GM21786 (cell line): ENCODE measurements around the gene ZNF652.
"Not testable (repeated sequence)": the region's sequence is repeated elsewhere in the genome, so short reads cannot be mapped to it uniquely, and the experiment has no call there.

Experiments used
- ATAC-seq: cut with Tn5 transposase; IDR thresholded peaks from one replicate; pipeline ENCODE4 v1.9.1; 2021; ENCODE audit not compliant: unreplicated experiment

Gene ZNF652

DNA sequence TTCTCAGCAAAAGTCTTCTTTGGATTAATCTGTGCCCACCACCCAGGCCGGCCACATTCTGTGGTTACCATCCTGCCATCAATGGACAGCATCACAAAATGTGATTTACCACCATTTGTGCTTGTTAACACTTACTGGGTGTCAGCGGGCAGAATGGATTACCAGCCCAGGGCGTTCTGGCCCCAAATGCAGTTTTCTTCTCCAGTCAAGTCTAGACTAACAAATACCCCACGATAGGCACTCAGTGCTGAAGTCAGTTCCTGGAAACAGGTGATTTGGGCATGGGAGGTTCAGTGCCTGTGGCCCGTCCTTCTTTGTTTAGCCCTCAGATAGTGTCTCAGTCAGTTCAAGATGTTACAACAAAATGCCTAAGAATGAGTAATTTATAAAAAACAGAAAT, 92.7 kb downstream of the ZNF652 start:
- ATAC-seq = no peak

DNA sequence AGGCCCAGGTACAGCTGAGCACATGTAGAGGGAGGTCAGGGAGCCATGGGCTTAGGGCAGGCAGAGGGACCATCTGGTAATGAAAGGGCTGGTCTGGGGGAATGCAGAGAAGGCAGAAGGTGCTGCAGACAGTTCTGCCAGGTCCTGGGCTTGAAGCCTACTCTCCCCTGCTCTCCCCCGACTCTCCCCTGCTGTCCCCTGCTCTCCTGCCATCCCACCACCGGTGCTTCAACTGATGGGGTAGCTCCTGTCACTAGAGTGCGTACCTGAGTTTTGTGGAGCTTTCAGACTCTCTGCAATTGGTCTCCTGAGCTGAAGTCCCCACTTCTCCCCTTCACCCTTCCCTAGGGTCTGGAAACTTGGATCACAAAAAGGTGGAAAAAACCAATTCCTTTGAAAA, 94.1 kb downstream of the ZNF652 start:
- ATAC-seq = no peak

DNA sequence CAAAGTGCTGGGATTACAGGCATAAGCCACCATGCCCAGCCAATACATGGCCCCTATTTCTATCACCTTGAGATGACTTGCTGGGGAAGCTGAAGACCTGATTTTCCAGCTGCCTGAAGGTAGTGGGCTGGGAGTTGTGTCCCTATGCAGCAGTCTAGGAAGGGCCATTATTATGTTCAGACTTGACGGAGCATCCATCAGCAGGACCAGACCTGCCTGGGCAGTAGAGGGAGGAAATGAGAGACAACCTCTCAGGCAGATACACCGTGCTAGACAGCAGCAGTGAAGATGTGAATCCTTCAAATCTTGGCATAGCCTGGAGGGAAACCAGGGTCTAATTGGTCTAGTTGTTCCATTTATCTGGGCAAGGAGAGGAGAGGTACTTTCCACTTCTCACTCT, 95.8 kb downstream of the ZNF652 start:
- no peak for ATAC-seq

DNA sequence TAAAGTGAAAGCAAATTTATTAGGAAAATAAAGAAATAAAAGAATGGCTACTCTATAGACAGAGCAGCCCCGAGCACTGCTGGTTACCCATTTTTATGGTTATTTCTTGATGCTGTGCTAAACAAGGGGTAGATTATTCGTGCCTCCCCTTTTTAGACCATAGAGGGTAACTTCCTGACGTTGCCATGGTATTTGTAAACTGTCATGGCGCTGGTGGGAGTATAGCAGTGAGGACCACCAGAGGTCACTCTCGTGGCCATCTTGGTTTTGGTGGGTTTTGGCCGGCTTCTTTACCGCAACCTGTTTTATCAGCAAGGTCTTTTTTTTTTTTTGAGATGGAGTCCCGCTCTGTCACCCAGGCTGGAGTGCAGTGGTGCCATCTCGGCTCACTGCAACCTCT, 100.5 kb downstream of the ZNF652 start:
- ATAC-seq = not testable (repeated sequence)

DNA sequence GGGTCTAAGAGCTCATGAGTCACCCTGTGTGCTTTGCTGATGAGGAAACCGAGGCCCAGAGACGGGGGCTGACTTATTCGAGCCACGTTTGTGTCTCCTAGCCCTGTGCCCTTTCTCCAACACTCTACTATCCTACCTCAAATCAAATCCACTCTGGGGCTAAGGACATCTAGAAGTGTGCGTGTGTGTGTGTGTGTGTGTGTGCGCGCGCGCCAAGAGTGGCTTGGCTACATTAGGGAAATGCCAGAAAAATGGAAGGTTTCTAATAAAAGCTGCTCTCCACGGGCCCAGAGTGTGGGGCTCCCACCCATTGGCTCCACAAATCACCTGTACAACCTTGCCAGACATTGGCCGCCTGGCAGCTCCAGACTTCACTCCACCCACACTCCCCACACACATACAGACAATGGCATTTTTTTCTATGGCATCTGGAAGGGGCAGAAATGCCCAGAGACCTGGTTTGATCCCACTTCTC, 101.2 kb downstream of the ZNF652 start:
- ATAC-seq = no peak

DNA sequence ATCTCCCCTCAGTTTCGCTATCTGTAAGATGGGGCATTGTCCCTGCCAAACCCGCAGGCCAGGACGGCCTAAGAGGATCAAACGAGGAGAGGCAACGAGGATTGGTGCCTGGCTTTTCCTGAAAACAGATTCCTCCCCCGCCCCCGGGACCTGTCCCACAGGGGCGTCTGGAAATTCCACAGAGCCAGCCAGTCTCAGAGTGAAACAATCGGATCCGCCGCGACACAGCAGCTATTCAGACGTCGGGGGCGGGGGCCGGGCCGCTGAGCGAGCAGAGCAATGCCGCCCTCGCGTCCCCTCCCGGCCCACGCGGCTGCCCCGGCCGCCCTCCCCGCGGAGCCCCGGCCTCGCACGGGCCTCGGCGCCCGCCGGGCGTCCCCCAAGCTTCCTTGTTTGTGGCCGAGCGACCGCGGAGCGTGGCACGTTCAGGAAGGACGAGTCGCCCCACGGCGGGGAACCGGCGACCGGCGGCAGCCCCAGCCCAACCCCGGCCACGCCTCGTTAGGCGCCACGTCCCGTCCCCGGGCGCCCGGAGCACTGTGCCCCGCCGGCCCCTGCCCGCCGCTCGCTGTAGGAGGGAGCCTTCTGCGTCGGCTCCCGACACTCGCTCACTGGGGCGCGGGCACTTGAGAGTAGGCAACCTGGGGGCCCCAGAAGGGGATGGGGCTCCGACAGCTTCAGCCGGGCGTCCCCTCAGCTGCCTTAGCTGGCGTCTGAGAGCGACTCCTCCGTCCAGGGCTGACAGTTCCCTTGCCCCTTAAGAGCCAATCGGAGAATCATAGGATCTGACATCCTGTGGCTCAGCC, 101.8 kb downstream of the ZNF652 start:
- no peak for ATAC-seq

DNA sequence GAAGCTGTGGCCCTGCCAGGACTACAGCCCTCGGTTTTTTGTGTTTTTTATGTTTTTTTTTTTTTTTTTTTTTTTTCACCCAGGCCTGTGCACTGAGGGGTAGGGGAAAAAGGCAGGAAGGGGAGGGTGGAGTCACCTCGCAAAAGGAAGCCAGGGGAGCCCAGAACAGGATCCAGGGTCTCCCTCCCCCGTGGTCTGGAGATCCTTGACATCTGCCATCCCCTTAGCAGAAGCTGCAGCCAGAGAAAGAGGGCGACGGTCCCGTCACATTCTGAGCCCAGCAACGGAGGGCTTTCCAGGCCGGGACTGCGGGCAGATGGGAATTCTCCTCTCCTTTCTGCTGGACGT, 102.4 kb downstream of the ZNF652 start:
- no peak for ATAC-seq

DNA sequence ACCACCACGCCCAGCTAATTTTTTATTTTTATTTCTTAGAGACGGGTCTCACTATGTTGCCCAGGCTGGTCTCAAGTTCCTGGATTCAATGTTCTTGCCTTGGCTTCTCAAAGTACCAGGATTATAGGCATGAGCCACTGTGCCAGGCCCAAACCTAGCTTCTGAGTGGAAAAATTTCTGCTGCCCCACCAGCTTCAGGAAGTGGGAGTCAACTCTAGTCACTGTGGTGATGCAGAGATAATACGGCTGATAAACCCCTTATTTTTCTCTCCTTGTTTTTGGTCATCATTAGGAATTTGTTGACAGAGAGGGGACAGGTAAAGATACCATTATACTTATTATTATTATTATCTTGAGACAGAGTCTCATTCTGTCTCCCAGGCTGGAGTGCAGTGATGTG, 103.7 kb downstream of the ZNF652 start:
- no peak for ATAC-seq

DNA sequence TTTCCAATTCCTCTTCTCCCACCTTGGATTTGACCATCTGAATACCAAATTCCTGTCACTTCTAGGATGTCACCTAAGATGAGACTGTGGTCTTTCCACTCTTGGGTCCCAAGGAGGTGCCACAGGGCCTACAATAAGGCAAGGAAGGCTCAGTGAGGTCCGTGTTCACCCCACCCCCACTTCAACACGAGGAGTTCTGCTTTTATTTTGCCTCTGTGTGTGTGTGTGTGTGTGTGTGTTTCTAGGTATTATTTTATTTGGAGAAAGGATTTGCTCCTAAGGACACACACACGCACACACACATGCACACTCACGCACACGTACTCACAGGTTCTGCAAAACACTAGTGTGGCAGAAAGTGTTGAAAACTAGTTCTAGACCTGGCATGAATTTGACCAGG, 106.9 kb downstream of the ZNF652 start:
- no peak for ATAC-seq

DNA sequence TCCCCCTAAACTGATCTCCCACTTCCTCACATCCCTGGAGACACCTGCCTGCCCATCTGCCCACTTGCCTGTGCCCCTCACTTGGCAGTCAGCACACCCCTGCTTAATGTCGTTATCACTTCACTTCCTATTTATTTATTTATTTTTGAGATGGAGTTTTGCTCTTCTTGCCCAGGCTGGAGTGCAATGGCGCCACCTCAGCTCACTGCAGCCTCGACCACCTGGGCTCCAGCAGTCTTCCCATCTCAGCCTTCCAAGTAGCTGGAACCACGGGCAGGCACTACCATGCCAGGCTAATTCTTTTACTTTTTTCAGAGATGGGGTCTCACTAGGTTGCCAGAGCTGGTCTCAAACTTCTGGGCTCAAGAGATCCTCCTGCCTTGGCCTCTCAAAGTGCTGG, 108.0 kb downstream of the ZNF652 start:
- no peak for ATAC-seq

DNA sequence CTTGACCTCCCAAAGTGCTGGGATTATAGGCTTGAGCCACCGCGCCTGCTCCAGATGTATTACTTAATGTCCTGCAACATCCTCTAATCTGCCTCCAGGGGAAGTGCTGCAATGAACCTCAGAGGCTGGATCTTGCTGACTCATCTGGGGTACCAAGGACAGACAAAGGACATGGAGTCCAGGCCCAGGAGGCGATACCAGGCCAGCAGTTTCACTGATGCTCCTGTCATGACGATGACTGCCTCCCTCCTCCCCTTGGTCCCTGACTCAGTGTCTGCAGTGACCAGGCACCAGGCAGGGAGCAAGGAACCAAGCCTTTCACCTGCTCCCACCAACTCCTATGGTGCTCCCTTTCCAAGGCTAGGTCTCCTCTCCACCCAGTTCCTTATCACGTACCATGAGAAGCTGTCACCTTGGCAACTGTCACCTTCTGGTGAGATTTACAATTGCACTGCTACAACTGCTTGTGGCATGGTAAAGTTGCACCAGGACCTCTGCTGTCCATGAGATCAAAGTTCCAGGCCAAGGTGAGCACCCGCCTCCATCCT, 109.8 kb downstream of the ZNF652 start:
- no peak for ATAC-seq

DNA sequence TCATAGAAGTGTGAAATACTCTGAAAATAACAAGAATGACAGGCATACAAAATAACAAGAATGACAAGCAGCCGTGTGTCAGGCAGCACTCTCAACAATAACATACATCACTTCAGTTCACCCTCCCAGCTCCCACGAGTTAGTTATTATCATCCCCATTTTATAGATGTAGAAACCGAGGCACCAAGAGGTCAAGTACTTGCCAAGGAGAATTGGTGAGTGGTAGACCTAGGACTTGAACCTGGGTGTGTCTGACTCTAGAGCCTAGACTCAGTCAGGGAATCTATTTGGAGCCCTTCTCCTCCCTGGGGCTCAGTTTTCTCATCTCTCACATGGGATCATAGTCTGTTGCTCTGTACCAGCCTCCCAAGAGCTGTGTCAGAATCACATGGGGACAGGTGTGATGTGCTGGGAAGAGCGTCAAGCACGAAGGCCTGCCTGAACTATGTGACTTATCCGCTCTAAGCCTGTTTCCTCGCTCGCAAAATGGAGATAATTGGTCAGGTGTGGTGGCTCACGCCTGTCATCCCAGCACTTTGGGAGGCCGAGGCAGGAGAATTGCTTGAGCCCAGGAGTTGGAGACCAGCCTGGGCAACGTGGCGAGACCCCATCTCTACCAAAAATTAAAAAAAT, 112.0 kb downstream of the ZNF652 start:
- ATAC-seq = no peak

DNA sequence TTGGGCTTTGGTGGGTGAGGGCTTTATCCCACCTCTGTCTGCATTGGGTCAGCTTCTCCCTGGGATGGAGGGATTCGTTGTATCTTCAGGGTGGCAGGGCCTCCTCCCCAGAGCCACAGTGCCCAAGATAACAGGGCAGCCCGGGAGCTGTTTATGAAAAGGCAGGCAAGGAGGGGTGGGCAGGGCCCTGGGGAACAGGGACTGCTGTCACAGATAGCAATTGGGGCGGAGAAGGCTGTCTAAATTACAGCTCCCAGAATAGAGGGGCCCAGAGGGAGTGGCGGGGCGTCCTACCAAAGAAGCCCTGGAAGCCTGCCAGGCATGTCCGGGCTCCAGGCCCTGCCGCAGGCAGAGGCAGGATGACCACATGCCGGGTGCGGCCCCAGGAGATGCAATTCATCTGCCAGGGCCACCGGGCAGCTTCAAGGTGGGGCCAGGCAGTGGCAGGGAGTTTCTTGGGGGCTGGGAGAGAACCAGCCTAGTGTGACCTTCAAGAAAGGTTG, 112.7 kb downstream of the ZNF652 start:
- no peak for ATAC-seq

DNA sequence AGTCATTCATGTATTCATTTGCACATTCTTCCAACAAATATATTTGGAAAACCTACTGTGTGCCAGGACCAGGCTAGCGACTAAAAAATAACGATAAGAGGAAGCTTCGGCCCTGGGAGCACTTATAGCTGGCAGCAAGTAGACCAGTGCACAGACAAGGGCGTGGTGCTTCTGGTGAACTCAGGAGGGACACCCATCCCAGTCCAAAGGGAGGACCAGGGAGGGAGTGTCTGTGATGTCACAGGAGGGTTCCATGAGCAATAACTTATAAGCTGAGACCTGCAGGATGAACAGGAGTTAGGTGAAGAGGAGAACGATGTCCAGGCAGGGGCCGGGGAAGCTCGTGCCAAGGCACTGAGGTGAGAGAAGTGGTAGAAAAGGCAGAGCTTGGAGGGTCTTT, 114.1 kb downstream of the ZNF652 start:
- no peak for ATAC-seq

DNA sequence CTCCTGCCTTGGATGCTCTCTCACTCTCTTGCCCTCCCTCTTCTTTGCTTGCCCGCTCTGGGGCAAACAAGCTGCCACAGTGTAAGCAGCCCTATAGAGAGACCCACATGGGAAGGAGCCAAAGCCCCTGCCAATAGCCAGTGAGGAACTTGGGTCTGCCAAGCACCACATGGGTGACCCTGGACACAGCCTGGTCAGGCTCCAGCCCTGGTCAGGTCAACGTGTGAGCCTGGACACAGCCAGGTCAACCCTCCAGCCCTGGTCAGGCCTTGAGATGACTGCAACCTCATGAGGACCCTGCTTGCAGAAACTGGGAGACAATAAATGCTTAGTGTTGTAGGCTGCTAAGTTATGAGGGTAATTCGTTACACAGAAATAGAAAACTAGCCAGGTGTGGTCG, 117.2 kb downstream of the ZNF652 start:
- no peak for ATAC-seq
